NCI-H2196 treated with DMSO at 0.1 percent for 48 hours (cell line): ENCODE measurements around the gene RNF212.

Experiments used
- DNase-seq: peaks from one replicate; lab custom pipeline; 2025; ENCODE audit not compliant: unreplicated experiment; lab: John Stamatoyannopoulos, UW

The RNF212 gene

DNA sequence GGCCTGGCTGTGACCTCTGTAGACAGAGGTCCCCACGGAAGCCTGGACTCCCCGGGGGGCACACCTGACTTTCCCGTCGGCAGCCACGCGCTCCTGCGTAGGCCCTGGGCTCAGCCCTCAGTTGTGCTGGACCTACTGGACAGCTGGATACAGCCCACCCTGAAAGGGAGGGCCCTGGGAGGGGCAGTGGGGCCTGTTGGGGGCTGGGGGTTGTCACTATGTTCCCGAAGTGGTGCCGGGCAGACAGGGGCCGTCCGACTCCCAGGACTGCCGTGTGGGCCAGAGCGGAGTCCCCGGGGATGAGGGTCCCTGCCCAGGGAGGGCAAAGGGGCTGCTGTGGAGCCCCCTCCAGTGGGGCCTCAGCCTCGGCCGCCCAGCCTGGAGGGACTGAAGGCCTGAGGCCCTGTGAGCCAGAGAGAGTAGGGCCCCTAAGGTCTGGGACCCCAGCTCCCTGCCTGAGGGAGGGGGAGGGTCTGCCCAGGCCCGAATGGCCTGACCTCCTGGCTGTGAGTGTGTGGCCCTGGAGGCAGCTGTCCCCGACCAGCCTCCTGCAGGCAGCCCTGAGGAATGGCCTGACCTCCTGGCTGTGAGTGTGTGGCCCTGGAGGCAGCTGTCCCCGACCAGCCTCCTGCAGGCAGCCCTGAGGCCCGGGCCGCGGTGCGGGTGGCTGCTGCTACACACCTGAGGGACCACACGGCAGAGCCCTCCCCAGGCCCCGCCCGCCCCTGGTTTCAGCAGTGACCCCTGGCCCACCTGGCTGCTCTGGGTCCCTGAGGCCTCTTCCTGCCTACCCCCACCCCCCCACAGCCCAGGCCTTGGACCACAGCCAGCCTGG is 76.2 kb downstream of the RNF212 start:
- no peak for DNase-seq

DNA sequence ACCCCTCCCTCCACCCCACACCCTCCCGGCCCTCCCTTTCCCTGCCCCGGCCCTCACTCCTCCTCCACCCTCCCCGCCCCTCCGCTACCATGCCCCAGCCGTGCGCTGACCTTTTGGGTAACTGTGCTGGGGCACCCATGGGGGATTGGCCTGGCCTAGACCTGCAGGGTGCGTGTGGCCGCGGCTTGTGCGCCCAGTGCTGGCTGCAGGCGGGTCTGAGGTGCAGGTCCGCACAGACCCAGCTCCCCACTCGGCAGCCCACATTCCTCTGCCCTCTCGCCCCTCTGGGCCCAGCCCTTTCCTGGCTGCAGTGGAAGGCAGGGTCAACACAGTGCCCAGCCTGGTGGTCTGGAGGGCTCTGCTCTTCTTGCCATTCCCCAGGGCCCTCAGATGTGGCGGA is 77.3 kb downstream of the RNF212 start:
- DNase-seq, result no peak

DNA sequence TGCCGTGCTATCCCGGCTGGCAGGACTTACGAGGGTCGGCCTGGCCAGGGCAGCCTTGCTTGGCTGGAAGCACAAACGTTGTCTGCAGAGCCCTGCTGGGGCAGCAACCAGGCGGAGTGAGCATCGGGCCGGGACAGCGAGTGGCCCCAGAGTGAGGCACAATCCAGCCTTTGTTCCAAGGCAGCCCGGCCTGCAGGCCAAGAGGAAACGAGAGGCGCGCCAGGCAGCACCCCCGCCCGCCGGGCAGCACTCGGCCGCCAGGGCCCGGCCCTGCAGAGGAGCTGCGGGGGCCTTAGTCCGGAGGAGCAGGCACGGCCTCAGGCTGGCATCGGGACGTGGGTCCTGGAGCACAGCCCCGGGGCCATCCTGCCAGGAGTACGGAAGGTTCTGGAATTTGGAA is 77.9 kb downstream of the RNF212 start:
- no peak for DNase-seq

DNA sequence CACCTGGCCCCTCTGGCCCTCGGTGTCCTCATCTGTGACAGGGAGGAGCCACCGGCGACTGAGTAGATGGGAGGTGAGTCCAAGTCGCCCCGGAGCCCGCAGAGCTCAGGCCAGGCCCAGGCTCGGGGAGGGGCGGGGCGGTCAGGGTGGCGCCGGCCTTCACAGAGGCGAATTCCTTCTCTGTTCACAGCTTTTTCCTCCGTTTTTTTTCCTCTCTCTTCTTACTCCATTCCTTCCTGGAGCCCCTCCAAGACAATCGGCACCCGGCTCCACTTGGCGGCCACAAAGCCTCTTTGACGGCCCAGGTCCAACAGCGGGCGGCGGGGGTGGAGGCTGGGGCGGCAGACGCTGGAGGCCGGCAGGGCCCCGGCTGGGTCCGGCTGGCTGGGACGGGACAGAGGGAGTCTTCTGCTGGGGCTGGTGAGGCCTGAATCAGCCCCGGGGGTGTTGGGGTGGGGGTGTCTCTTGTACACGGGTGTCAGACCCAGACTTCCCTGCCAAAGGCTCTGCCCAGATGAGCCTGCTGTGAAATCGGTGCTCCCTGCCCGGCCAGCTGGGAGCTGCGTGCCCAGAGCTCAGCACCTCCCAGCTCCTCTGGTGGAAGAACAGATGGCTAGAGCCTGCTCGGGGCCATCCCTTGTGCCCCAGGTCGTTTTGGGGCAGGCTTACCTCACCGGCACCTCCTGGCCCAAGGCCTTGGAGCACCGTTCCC is 79.4 kb downstream of the RNF212 start:
- no peak for DNase-seq

DNA sequence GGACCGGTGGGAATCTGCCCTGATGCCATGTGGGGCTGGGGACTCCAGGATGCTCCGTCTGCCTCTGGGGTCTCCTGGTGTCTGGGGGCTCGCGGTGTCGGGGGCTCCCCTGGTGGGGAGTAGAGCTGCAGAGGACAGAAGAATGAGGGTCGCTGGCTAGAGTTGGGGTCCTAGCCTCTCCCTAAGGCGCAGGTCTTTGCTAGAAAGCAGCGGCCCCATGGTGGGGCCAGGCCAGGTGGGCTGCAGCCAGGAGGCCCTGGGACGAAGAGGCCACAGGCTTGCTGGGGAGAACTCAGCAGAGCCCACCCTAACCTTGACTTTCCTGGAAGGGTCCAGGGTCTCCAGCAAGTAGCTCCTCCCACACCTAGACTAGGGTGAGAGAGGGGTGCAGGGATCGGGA is 80.5 kb downstream of the RNF212 start:
- no peak for DNase-seq

DNA sequence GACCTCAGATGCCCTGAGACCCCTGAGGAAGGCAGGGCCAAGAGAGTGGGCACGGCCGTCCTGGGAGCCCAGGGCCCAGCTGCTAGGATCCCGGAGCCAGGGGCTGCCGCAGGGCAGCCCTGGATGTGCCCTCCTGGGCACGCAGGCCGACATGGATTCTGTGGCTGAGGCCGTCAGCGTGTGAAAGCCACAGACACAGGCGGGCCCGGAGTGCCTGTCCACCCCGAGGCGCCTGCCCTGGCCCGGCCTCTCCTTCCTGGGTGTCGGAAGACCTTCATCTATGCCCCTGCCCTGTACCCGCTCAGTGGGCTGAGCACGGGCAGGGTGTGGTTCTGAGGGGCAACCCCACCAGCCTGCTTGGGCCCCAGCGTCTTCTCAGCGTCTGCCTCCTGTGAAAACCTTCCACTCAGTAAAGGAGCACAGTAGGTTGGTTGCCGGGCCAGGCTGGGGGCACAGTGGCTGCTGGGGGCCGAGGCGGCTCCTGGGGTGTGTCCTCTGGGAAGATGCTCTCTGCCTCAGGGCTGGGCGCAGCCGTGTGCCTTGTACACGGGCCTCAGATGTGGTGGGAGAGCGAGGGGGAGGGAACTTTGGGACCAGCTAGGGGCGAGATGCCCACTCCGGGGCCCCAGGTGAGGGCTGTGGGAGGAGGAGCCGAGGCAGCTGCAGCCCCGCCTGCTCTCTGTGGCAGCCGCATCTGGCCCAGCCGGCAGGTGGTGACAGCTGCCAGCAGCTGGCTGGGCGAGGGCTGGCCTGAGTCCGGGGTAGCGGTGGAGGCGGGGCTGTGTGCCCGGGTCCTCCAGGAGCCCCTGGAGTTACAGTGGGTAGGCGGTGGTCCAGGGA is 81.2 kb downstream of the RNF212 start:
- peak; percentile 35 for DNase-seq

DNA sequence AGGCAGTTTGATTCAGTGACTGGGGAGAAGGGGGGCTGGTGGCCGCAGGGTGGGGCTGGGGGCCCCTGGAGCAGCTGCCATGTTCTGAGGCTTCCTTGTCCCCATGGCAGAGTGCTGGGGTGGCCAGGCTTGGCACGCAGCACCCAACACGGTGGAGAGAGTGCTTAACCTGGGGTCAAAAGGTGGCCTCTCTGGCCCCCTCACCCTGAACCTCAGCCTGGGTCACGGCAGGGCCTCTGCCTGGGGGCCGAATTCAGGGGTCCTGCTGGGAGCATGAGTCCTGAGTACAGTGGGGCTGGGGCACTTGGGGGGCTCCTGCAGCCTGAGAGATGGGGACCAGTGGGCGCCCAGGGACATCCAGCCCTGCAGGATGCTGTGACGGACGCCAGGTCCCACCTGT is 82.0 kb downstream of the RNF212 start:
- DNase-seq, result no peak

DNA sequence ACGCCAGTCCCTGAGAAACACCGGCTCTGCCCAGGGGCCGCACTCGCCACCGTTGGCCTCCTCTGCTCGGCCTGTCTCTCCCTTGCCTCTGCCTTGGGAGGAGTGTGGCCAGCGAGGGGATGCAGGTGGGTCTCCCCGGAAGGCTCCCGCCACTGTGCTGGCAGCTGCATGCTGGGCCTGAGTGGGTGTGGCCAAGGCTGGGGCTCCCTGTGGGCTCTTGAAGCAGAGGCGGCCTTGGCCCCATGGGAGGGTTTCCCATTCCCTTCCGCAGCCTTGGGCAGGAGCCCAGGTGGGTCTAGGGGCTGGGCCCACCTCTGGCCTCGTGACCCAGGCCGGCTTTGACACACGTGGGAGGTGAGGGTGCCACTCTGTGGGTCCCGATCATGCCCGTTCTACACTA is 82.8 kb downstream of the RNF212 start:
- DNase-seq, result no peak

DNA sequence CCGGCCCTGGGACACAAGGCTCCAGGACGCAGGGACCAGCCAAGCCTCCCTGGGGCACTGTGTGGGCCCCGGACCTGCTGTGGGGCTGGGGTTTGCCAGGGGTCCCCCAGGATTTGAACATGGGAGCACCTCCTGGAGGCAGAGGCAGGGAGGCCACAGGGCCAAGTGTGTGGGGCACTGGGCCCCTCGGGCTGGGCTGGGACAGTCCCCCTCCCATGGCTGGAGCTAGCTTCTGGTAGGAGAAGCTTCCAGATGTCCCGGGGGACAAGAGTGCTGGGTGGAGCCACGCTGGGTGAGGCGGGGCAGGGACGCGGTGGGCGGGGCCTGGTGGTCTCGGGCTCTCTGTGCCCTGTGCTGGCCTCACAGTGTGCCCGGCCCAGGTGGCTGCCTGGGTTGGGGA is 83.3 kb downstream of the RNF212 start:
- DNase-seq, result no peak

DNA sequence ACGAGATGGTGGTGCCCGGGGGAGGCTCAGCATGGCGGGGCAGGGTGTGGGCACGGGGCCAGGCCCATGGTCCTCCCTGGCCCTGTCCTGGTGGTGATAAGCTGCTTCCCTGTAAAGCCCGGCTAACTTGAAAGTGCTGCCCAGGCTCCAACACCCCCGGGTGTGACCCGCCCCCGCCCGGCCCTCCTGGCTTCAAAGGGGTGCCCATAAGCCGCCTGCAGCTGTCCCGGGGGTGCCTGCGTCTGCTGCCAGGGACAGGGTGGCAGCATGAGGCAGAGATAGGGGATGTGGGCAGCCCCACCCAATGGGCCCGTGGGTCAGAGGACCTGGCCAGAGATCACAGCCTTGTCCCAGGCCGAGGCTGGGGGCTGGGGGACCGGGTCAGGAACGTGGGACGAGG is 83.8 kb downstream of the RNF212 start:
- no peak for DNase-seq

DNA sequence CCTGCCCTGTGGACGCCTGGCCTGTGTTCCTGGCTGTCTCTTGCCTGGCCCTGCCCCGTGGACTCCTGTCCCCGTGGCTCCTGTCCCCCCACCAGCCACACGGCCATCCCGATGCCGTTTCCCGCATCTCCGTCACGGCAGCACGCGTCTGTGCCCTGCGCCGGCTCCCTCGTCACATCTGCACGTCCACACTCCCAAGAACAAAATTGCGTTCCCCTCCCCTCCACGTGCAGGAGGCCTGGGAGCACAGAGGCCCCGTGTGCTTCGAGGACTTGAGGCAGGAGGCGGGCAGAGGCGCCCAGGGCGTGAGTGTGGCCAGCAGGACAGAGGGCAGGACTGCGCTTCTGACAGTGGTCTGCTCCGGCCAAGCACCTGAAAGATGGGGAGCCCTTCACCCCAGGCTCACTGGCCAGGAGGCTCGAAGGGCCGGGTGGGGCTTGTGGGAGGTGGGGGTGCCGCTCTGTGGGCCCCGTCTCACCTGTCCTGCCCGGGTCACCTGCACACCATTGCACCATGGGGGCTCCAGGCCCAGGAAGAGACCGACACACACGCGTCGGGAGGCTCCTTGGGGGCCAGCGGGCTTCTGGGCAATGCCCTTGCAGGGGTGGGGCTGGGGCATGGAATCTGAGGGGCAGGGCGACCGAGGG is 84.7 kb downstream of the RNF212 start:
- no peak for DNase-seq

DNA sequence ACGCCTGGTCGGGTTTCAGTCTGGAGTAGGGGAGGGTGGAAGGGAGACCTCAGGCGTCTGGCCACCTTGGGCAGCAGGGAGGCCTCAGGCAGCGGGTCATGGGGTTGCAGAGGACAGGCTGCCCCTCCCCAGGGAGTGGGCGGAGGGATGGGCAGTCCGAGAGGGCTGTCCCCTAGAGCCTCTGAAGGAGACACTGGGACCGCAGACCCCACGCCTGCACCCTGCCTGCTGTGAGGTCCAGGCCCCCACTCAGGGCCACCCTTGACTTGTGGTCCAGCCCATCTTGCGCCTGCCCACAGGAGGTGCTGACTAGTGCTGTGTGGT is 85.5 kb downstream of the RNF212 start:
- no peak for DNase-seq

DNA sequence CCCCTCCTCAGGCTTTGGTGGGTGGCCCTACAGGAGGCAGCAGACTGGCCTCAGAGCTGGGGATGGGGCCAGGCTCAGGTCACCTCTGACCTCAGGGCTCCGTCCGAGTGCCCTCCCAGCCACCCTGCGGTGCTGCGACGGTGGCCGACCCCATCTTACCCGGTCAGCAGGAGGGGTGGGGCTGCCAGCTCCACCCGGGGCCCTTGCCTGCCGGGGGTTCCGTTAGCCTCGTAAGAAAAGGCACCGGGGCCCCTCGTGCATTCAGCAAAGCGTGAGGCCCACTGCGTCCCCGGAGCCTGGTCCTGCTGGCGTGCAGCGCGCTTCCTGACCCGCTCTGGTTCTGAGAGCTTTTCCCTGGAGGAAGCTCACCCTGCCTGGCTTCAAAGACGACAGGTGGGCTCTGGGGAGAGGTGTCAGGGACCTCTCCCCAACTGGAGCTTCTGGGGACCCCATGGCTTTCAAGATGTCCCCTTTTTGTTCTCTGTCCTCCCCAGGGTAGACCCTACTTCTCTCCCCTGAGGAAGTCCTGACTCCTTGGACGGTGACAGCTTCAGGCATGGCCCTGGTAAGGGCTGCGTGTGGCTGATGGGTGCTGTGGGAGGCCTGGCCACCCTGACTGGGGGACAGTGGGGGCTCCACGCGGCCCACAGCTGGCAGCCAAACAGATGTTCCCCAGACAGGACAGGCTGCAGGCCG is 86.0 kb downstream of the RNF212 start:
- no peak for DNase-seq

DNA sequence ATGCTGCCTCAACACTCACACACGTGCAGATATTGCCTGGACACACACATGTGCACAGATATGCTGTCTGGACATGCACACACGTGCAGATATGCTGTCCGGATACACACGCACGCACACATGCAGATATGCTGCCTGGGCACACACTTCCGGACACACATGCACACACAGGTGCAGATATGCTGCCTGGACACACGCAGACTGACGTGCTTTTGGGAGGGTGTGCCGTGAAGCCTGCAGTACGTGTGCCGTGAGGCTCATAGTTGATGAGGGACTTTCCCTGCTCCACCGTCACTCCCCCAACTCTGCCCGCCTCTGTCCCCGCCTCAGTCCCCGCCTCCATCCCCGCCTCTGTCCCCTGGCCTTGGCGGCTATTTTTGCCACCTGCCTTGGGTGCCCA is 87.2 kb downstream of the RNF212 start:
- DNase-seq, result no peak

DNA sequence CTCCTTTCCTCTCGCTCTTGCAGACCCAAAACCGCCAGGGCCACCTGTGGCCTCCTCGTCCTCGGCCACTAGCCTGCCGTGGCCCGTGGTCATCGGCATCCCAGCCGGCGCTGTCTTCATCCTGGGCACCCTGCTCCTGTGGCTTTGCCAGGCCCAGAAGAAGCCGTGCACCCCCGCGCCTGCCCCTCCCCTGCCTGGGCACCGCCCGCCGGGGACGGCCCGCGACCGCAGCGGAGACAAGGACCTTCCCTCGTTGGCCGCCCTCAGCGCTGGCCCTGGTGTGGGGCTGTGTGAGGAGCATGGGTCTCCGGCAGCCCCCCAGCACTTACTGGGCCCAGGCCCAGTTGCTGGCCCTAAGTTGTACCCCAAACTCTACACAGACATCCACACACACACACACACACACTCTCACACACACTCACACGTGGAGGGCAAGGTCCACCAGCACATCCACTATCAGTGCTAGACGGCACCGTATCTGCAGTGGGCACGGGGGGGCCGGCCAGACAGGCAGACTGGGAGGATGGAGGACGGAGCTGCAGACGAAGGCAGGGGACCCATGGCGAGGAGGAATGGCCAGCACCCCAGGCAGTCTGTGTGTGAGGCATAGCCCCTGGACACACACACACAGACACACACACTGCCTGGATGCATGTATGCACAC is 88.3 kb downstream of the RNF212 start:
- DNase-seq, result no peak

DNA sequence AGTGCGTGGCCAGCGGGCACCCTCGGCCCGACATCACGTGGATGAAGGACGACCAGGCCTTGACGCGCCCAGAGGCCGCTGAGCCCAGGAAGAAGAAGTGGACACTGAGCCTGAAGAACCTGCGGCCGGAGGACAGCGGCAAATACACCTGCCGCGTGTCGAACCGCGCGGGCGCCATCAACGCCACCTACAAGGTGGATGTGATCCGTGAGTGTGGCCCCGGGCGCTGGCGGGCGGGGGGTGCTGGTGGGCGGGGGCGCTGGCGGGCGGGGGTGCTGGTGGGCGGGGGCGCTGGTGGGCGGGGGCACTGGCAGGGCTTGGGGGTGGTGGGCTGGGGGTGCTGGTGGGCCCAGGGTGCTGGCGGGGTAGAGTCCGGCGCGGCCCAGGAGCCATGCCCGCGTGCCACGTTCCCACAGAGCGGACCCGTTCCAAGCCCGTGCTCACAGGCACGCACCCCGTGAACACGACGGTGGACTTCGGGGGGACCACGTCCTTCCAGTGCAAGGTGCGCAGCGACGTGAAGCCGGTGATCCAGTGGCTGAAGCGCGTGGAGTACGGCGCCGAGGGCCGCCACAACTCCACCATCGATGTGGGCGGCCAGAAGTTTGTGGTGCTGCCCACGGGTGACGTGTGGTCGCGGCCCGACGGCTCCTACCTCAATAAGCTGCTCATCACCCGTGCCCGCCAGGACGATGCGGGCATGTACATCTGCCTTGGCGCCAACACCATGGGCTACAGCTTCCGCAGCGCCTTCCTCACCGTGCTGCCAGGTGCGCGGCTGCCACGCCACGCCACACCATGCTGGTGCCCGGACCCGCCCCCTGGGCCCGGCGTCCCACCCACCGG is 89.2 kb downstream of the RNF212 start:
- DNase-seq, result no peak

DNA sequence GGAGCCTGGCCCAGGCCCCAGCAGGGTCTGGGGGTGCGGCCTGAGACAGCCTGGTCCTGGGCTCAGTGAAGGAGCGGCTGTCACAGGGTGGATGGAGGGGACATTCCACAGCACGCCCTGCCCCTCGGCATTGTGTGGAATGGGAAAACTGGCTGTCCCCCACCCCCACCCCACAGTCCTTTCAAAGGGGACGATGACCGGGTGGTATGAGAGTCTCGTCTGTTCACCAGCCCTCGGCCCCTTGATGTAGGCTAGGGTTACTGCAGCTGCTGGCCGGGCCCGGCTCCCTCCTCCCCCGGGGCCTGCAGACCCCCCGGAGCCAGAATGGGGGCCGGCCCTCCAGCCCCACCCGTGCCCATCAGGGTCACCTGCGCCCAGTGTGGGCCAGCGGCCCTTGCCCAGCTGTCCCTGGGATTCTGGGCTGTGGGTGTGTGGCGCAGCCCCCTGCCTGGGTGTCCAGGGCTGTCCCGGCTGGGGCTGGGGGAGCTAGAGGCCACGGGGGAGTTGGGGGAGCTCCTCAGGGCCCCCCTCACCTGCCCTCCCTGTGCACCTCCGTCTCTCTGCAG is 90.2 kb downstream of the RNF212 start:
- DNase-seq, result no peak

DNA sequence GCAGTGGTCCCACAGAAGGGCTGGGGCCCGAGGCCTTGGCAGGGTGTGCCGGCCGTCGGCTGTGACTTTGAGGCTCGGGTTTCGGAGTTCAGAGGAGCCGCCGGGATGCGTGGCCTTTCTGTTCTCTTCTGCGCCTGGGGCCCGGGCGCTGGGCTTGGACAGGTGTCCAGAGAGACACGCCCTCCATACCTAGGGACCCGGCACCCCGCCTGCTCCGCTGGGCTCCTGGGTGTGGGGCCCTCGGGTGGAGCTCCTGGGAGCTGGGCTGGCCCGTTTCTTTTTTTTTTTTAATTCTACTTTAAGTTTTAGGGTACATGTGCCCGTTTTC is 90.7 kb downstream of the RNF212 start:
- DNase-seq, result no peak

DNA sequence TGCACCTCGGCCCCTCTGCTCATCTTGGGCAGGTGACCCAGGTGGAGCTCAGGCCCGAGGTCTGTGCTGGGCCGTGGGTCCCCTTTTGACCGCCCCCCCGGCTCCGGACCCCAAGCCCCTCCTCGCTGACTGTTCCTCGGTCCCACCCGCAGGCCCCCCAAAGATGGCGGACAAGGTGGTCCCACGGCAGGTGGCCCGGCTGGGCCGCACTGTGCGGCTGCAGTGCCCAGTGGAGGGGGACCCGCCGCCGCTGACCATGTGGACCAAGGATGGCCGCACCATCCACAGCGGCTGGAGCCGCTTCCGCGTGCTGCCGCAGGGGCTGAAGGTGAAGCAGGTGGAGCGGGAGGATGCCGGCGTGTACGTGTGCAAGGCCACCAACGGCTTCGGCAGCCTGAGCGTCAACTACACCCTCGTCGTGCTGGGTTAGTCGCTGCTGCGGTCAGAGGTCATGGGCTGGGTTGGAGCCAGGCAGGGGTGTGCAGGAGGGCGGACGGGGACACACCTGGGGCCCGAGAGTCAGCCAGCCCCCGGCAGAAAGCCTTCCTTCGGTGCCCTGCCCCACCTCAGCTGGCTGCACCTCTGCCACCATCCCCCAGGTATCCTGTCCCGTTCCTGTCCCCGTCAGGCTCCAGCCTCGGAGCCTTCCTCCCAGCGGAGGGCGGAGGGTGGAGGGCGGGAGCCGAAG is 91.2 kb downstream of the RNF212 start:
- no peak for DNase-seq
